ENCODE results near the gene C16orf95. TPM values are rescaled to one million over a fixed set of nuclear protein-coding genes. Genes with fewer than 3 reads are reported as not detected.

The C16orf95 gene
- total RNA-seq, 1 experiment from 2014 or later, result 6.0 TPM

GRCh38 chr16:87326151-87326571 is 9.0 kb upstream of the C16orf95 start:
- CTCF ChIA-PET, result no interaction called here
- in situ Hi-C loops (cut with HindIII; ENCODE audit: low pct_unique_long_range_greater_than_20kb, low sequenced_read_pairs), result no loop called here
- intact Hi-C loops (cut with micrococcal nuclease; ENCODE audit: unreplicated experiment), result no loop called here

GRCh38 chr16:87325423-87325858 is 8.2 kb upstream of the C16orf95 start:
- Histone ChIP-seq H3K4me1 (ENCODE audit: control insufficient read depth, insufficient read depth, low read length) (no peaks in the 10 kb centered on the region), H3K36me3 (ENCODE audit: control insufficient read depth, insufficient read depth, low read length) (no peaks in the 10 kb centered on the region), H3K4me3 (ENCODE audit: low read depth in 2 of 2, low read length in 2 of 2) (no peak overlapping the region), H3K9me3 (ENCODE audit: control insufficient read depth, insufficient read depth, low read depth, low read length) (no peaks in the 10 kb centered on the region), H3K27me3 (ENCODE audit: control insufficient read depth, insufficient read depth, low read length) (no peaks in the 10 kb centered on the region), H3K27ac (ENCODE audit: low read length) (no peak overlapping the region)
- intact Hi-C loops (cut with micrococcal nuclease; ENCODE audit: unreplicated experiment), result no loop called here
- CTCF ChIA-PET, result no interaction called here
- DNase-seq (ENCODE audit: low read depth, low spot score) (no peak), ATAC-seq (no peak)
- in situ Hi-C loops (cut with HindIII; ENCODE audit: low pct_unique_long_range_greater_than_20kb, low sequenced_read_pairs), result no loop called here
- TF ChIP-seq CTCF (IDR thresholded peaks at IDR 0.05), result no peak
- TF ChIP-seq, protein P1, sequence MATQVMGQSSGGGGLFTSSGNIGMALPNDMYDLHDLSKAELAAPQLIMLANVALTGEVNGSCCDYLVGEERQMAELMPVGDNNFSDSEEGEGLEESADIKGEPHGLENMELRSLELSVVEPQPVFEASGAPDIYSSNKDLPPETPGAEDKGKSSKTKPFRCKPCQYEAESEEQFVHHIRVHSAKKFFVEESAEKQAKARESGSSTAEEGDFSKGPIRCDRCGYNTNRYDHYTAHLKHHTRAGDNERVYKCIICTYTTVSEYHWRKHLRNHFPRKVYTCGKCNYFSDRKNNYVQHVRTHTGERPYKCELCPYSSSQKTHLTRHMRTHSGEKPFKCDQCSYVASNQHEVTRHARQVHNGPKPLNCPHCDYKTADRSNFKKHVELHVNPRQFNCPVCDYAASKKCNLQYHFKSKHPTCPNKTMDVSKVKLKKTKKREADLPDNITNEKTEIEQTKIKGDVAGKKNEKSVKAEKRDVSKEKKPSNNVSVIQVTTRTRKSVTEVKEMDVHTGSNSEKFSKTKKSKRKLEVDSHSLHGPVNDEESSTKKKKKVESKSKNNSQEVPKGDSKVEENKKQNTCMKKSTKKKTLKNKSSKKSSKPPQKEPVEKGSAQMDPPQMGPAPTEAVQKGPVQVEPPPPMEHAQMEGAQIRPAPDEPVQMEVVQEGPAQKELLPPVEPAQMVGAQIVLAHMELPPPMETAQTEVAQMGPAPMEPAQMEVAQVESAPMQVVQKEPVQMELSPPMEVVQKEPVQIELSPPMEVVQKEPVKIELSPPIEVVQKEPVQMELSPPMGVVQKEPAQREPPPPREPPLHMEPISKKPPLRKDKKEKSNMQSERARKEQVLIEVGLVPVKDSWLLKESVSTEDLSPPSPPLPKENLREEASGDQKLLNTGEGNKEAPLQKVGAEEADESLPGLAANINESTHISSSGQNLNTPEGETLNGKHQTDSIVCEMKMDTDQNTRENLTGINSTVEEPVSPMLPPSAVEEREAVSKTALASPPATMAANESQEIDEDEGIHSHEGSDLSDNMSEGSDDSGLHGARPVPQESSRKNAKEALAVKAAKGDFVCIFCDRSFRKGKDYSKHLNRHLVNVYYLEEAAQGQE (IDR thresholded peaks at IDR 0.05; ENCODE audit: insufficient read depth in 1 of 2, low read depth in 2 of 2, low read length in 1 of 2), result no peak
- no peak for TF ChIP-seq TCF7L2 (IDR thresholded peaks at IDR 0.05; ENCODE audit: low read depth, low read length)
- TF ChIP-seq POLR2AphosphoS5 (IDR thresholded peaks at IDR 0.05; ENCODE audit: low read depth, low read length), result no peak
- no peak for TF ChIP-seq SIN3A (IDR thresholded peaks at IDR 0.05; ENCODE audit: borderline replicate concordance, insufficient read depth, low read depth, low read length)
- BruUV-seq (replicated peaks), result no TSS peak
- POLR2A ChIA-PET, result no interaction called here

More at GRCh38 chr16:87326151-87326571, 9.0 kb upstream of the C16orf95 start:
- DNase-seq (ENCODE audit: low read depth, low spot score) (no peak), ATAC-seq (no peak)
- BruUV-seq (replicated peaks), result no TSS peak
- Histone ChIP-seq H3K4me3 (ENCODE audit: low read depth in 2 of 2, low read length in 2 of 2) (no peak overlapping the region), H3K27ac (ENCODE audit: low read length) (no peak overlapping the region), H3K36me3 (ENCODE audit: control insufficient read depth, insufficient read depth, low read length) (no peaks in the 10 kb centered on the region), H3K9me3 (ENCODE audit: control insufficient read depth, insufficient read depth, low read depth, low read length) (no peaks in the 10 kb centered on the region), H3K4me1 (ENCODE audit: control insufficient read depth, insufficient read depth, low read length) (no peaks in the 10 kb centered on the region), H3K27me3 (ENCODE audit: control insufficient read depth, insufficient read depth, low read length) (no peaks in the 10 kb centered on the region)
- TF ChIP-seq POLR2AphosphoS5 (IDR thresholded peaks at IDR 0.05; ENCODE audit: low read depth, low read length) (no peak), SIN3A (IDR thresholded peaks at IDR 0.05; ENCODE audit: borderline replicate concordance, insufficient read depth, low read depth, low read length) (no peak), TCF7L2 (IDR thresholded peaks at IDR 0.05; ENCODE audit: low read depth, low read length) (no peak), CTCF (IDR thresholded peaks at IDR 0.05) (no peak)
- TF ChIP-seq, protein P1 (IDR thresholded peaks at IDR 0.05; ENCODE audit: insufficient read depth in 1 of 2, low read depth in 2 of 2, low read length in 1 of 2), result no peak
- POLR2A ChIA-PET, result no interaction called here
